HAP-1 (cell line): ENCODE measurements around the gene USP24.
"Not testable (repeated sequence)": the region's sequence is repeated elsewhere in the genome, so short reads cannot be mapped to it uniquely, and the experiment has no call there.

Experiments used
- DNase-seq, 2 experiments: peaks; one replicate each; pipeline ENCODE4 v3.0.0-alpha.2; 2016 to 2020; ENCODE audit warnings: low spot score in 2 of 2
- H3K27me3 ChIP-seq: fragments of 250-450 bp; sonication (Bioruptor Pico); 2 replicates; pipeline ENCODE4 v1.5.1; 2020; ENCODE audit warnings: low read depth, mild to moderate bottlenecking, moderate library complexity
- H3K36me3 ChIP-seq: fragments of 250-450 bp; sonication (Bioruptor Pico); replicated peaks from 2 replicates; pipeline ENCODE4 v1.5.1; 2020; ENCODE audit warnings: mild to moderate bottlenecking
- H3K4me1 ChIP-seq: fragments of 250-450 bp; sonication (Bioruptor Pico); 2 replicates; pipeline ENCODE4 v1.5.1; 2020; ENCODE audit warnings: mild to moderate bottlenecking
- H3K4me3 ChIP-seq: fragments of 250-450 bp; sonication (Bioruptor Pico); 2 replicates; pipeline ENCODE4 v1.5.1; 2020; ENCODE audit warnings: mild to moderate bottlenecking, moderate library complexity
- H3K9me3 ChIP-seq: fragments of 250-450 bp; sonication (Bioruptor Pico); 2 replicates; pipeline ENCODE4 v1.5.1; 2020; ENCODE audit warnings: mild to moderate bottlenecking, moderate library complexity
- in situ Hi-C: fragments of 300-500 bp; cut with MboI; formaldehyde crosslinking; loops from 3 replicates; pipeline ENCODE4 v1.14.3; 2020; ENCODE audit warnings: low sequenced_read_pairs, inconsistent platforms, mixed read lengths

Gene USP24

GRCh38 chr1:55035904-55036303 lies 179.3 kb downstream of the USP24 start:
- Histone ChIP-seq H3K36me3 (no peaks in the 10 kb centered on the region), H3K4me1 (no peaks in the 10 kb centered on the region), H3K9me3 (no peaks in the 10 kb centered on the region), H3K27me3 (peaks cover 76% of the 10 kb centered on the region), H3K4me3 (no peak overlapping the region)
- no peak for DNase-seq
- in situ Hi-C loops, result no loop called here

- DNase-seq, result no peak
- Histone ChIP-seq H3K4me3 (no peak overlapping the region), H3K9me3 (no peaks in the 10 kb centered on the region), H3K36me3 (no peaks in the 10 kb centered on the region), H3K4me1 (no peaks in the 10 kb centered on the region), H3K27me3 (peaks cover 63% of the 10 kb centered on the region)
- in situ Hi-C loops, result no loop called here
Observed at GRCh38 chr1:55034476-55035133, 180.6 kb downstream of the USP24 start.

- in situ Hi-C loops, result no loop called here
- no peak for DNase-seq
- Histone ChIP-seq H3K9me3 (no peaks in the 10 kb centered on the region), H3K4me1 (no peaks in the 10 kb centered on the region), H3K36me3 (no peaks in the 10 kb centered on the region), H3K27me3 (peaks cover 49% of the 10 kb centered on the region), H3K4me3 (no peak overlapping the region)
Observed at GRCh38 chr1:55033265-55033614, 181.9 kb downstream of the USP24 start.

GRCh38 chr1:55031098-55031497 lies 184.1 kb downstream of the USP24 start:
- DNase-seq, in situ Hi-C loops, H3K9me3 ChIP-seq, H3K36me3 ChIP-seq, H3K4me1 ChIP-seq, H3K4me3 ChIP-seq: not testable (repeated sequence)
- H3K27me3 ChIP-seq, result peaks cover 28% of the 10 kb centered on the region

GRCh38 chr1:55026682-55027081 lies 188.5 kb downstream of the USP24 start:
- H3K9me3 ChIP-seq, H3K4me1 ChIP-seq, H3K27me3 ChIP-seq, DNase-seq, in situ Hi-C loops, H3K36me3 ChIP-seq, H3K4me3 ChIP-seq: not testable (repeated sequence)

- H3K4me3 ChIP-seq, H3K36me3 ChIP-seq, DNase-seq, in situ Hi-C loops, H3K4me1 ChIP-seq, H3K9me3 ChIP-seq, H3K27me3 ChIP-seq: not testable (repeated sequence)
Observed at GRCh38 chr1:55024163-55024562, 191.0 kb downstream of the USP24 start.

GRCh38 chr1:55021942-55022546 lies 193.1 kb downstream of the USP24 start:
- Histone ChIP-seq H3K4me3 (no peak overlapping the region), H3K4me1 (no peaks in the 10 kb centered on the region), H3K9me3 (no peaks in the 10 kb centered on the region), H3K27me3 (0 out of 2 replicates have a peak, but pooled peaks cover 3% of the 10 kb centered on the region), H3K36me3 (no peaks in the 10 kb centered on the region)
- DNase-seq, result peak; percentile 67 to 92
- in situ Hi-C loops, result no loop called here

- in situ Hi-C loops, result no loop called here
- Histone ChIP-seq H3K9me3 (no peaks in the 10 kb centered on the region), H3K4me3 (no peak overlapping the region), H3K36me3 (no peaks in the 10 kb centered on the region), H3K27me3 (peaks cover 24% of the 10 kb centered on the region), H3K4me1 (no peaks in the 10 kb centered on the region)
- no peak for DNase-seq
Observed at GRCh38 chr1:55018395-55018794, 196.8 kb downstream of the USP24 start.
